ENCODE measurements around the gene ME3. TPM values are rescaled to one million over a fixed set of nuclear protein-coding genes. Genes with fewer than 3 reads are reported as not detected.

The ME3 gene
- polyA plus RNA-seq, 1 donor (not counting 4 experiments of a cell fraction or from before 2014, with no cell fraction given): 1.0 TPM

DNA sequence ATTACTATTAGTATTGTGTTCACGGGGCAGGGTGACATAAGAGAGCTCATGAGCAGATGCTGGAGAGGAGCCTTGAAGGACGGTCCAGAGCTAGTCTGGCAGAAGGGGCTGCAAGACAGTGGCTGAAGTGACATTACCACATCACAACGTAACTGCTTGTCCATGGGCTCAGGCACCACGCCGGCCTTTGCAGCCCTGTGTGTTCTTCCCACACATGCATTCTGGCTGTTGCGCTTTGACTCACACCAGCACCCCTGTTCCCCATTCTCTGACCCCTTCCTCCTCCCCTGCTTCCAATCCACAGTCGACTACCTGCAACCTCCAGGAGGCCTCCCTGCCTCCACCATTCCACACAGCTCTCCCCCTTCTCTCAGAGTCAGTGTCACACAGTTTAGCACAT, 103.3 kb downstream of the ME3 start:
- DNase-seq (ENCODE audit: low read depth, low spot score): no peak
- TF ChIP-seq EZH2 (IDR thresholded peaks at IDR 0.05; ENCODE audit: low read length): no peak
- TF ChIP-seq, protein P1, sequence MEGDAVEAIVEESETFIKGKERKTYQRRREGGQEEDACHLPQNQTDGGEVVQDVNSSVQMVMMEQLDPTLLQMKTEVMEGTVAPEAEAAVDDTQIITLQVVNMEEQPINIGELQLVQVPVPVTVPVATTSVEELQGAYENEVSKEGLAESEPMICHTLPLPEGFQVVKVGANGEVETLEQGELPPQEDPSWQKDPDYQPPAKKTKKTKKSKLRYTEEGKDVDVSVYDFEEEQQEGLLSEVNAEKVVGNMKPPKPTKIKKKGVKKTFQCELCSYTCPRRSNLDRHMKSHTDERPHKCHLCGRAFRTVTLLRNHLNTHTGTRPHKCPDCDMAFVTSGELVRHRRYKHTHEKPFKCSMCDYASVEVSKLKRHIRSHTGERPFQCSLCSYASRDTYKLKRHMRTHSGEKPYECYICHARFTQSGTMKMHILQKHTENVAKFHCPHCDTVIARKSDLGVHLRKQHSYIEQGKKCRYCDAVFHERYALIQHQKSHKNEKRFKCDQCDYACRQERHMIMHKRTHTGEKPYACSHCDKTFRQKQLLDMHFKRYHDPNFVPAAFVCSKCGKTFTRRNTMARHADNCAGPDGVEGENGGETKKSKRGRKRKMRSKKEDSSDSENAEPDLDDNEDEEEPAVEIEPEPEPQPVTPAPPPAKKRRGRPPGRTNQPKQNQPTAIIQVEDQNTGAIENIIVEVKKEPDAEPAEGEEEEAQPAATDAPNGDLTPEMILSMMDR (optimal IDR thresholded peaks at IDR 0.05 in 1 of 3, IDR thresholded peaks at IDR 0.05 in 1 of 3, conservative IDR thresholded peaks at IDR 0.05 in 1 of 3; ENCODE audit: extremely low read depth in 1 of 3, insufficient read depth in 2 of 3, low read length in 3 of 3): no peak
- no peak overlapping the region for H3K27ac ChIP-seq (ENCODE audit: control insufficient read depth, insufficient read depth, low read length)
- dilution Hi-C loops (cut with MboI; ENCODE audit: extremely low pct_ligation_motif_present, low sequenced_read_pairs): no loop called here
- H3K9me3 ChIP-seq (ENCODE audit: control insufficient read depth, low read depth, low read length): no peaks in the 10 kb centered on the region
- no peak for FAIRE-seq
- H3K27me3 ChIP-seq (ENCODE audit: control insufficient read depth, extremely low read depth, insufficient read depth, low read length): no peaks in the 10 kb centered on the region
- no peaks in the 10 kb centered on the region for H4K20me1 ChIP-seq (ENCODE audit: control insufficient read depth, extremely low read depth, insufficient read depth, low read length)
- no peak overlapping the region for H3K4me2 ChIP-seq (ENCODE audit: control insufficient read depth, extremely low read depth, insufficient read depth, low read depth, low read length)
- H3K36me3 ChIP-seq (ENCODE audit: control insufficient read depth in 2 of 2, extremely low read depth in 1 of 2, insufficient read depth in 2 of 2, low read length in 2 of 2): no peaks in the 10 kb centered on the region
- no peaks in the 10 kb centered on the region for H3K9me1 ChIP-seq (ENCODE audit: control insufficient read depth, extremely low read depth, insufficient read depth, low read length)
- H2AFZ ChIP-seq (ENCODE audit: control insufficient read depth, low read length): no peak overlapping the region
- H3K9ac ChIP-seq (ENCODE audit: control insufficient read depth, extremely low read depth, insufficient read depth, low read length): no peak overlapping the region
- H3K4me1 ChIP-seq (ENCODE audit: control insufficient read depth, extremely low read depth, insufficient read depth, low read length): peaks cover 6% of the 10 kb centered on the region
- H3K4me3 ChIP-seq (ENCODE audit: control insufficient read depth in 2 of 3, extremely low read depth in 1 of 3, insufficient read depth in 2 of 3, low read depth in 1 of 3, low read length in 3 of 3): no peak overlapping the region
- H3K79me2 ChIP-seq (ENCODE audit: control insufficient read depth, insufficient read depth, low read length): no peaks in the 10 kb centered on the region

DNA sequence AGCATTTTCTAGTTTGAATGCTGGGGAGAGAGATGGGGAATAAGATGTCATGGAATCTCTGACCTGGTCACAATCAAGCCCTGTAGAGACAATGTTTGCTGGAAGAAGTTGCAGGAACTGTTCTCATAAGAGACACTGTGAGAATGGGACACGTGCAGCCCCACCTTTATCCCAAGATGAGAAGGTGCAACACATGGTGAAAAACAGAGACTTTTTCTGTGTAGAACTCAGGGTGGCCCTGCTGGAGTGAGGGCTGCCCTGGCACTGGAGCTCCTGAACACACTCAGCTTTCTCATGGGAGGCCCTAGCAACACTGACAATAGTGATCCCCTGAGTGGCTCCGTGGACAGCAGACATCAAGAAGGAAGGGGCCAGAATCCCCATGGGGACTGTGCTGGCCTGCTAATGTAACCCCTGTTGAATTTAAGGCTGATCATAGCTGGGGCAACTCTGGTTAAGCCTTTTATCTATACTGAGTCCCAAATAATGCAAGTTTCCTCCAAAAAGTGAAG, 106.6 kb downstream of the ME3 start:
- Histone ChIP-seq H3K36me3 (ENCODE audit: control insufficient read depth in 2 of 2, extremely low read depth in 1 of 2, insufficient read depth in 2 of 2, low read length in 2 of 2) (no peaks in the 10 kb centered on the region), H3K4me3 (ENCODE audit: control insufficient read depth in 2 of 3, extremely low read depth in 1 of 3, insufficient read depth in 2 of 3, low read depth in 1 of 3, low read length in 3 of 3) (no peak overlapping the region), H3K27ac (ENCODE audit: control insufficient read depth, insufficient read depth, low read length) (no peak overlapping the region), H2AFZ (ENCODE audit: control insufficient read depth, low read length) (no peak overlapping the region), H3K9ac (ENCODE audit: control insufficient read depth, extremely low read depth, insufficient read depth, low read length) (no peak overlapping the region), H3K9me1 (ENCODE audit: control insufficient read depth, extremely low read depth, insufficient read depth, low read length) (no peaks in the 10 kb centered on the region), H3K4me1 (ENCODE audit: control insufficient read depth, extremely low read depth, insufficient read depth, low read length) (peaks cover 6% of the 10 kb centered on the region), H3K79me2 (ENCODE audit: control insufficient read depth, insufficient read depth, low read length) (no peaks in the 10 kb centered on the region), H3K4me2 (ENCODE audit: control insufficient read depth, extremely low read depth, insufficient read depth, low read depth, low read length) (no peak overlapping the region), H4K20me1 (ENCODE audit: control insufficient read depth, extremely low read depth, insufficient read depth, low read length) (no peaks in the 10 kb centered on the region), H3K27me3 (ENCODE audit: control insufficient read depth, extremely low read depth, insufficient read depth, low read length) (no peaks in the 10 kb centered on the region), H3K9me3 (ENCODE audit: control insufficient read depth, low read depth, low read length) (no peaks in the 10 kb centered on the region)
- DNase-seq (ENCODE audit: low read depth, low spot score) (no peak), FAIRE-seq (no peak)
- TF ChIP-seq EZH2 (IDR thresholded peaks at IDR 0.05; ENCODE audit: low read length): no peak
- TF ChIP-seq, protein P1 (optimal IDR thresholded peaks at IDR 0.05 in 1 of 3, IDR thresholded peaks at IDR 0.05 in 1 of 3, conservative IDR thresholded peaks at IDR 0.05 in 1 of 3; ENCODE audit: extremely low read depth in 1 of 3, insufficient read depth in 2 of 3, low read length in 3 of 3): no peak
- dilution Hi-C loops (cut with MboI; ENCODE audit: extremely low pct_ligation_motif_present, low sequenced_read_pairs): no loop called here
